DND-41 (cell line): ENCODE results near the gene VWA8.

Experiments
- CTCF ChIP-seq: IDR thresholded peaks from 2 replicates; pipeline ENCODE4 v1.5.1; 2012; ENCODE audit warnings: borderline replicate concordance, low read length, moderate library complexity, mild to moderate bottlenecking; ENCODE audit not compliant: poor library complexity, severe bottlenecking; ENCODE audit errors: extremely low read depth
- EZH2 ChIP-seq: IDR thresholded peaks from 3 replicates; pipeline ENCODE4 v1.6.1; 2012; ENCODE audit warnings: borderline replicate concordance, low read depth, mild to moderate bottlenecking, moderate library complexity, low read length, inconsistent platforms; ENCODE audit not compliant: severe bottlenecking

- TF ChIP-seq CTCF (no peak), EZH2 (no peak)
These were observed 267.5 kb downstream of the VWA8 start for GRCh38 chr13:41693434-41693833.
